NCI-H774 (cell line): Measurements from ENCODE around the gene GPSM1.
A peak's percentile ranks its signal among the peaks of the same experiment; 100 is the strongest.

Source experiments
- DNase-seq: peaks from one replicate; lab custom pipeline; 2025; lab: John Stamatoyannopoulos, UW

GPSM1 gene

DNA sequence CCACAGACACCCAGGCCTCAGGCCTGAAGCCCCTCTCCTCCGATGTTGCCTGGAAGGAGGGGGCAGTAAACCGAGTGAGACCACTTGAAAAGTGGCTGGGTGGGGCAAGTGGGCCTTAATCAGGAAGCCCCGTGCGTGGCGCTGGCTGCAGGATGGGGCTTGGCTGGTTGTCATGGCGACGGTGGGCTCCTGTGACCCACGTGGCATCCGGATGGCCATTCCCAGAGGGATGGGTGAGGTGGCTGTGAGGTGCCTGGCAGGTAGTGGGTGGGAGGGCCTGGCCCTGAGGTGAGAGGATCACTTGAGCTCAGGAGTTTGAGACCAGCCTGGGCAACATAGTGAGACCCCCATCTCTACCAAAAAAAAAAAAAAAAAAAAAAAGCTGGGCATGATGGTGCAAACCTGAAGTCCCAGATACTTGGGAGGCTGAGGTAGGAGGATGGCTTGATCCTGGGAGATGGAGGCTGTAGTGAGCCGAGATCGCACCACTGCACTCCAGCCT, 5.2 kb downstream of the GPSM1 start:
- no peak for DNase-seq

DNA sequence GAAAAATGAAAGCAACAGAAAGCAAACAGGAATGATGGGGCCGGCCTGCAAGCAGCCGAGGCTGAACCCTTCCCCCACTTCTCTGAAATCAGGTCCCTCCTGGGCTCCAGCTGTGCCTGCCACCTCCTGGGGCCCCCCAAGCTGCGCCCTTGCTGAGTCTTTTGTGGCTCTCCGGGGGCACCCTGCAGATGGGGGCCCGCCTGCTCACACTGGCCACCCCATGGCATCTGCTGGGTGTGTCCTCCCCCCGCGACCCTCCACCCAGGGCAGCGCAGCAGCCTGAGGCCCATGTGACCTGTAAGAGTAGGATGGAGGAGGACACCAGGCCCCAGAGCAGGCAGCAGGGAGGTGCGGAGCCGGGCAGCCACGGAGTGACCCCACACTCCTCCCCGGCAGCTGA, 5.7 kb downstream of the GPSM1 start:
- no peak for DNase-seq

DNA sequence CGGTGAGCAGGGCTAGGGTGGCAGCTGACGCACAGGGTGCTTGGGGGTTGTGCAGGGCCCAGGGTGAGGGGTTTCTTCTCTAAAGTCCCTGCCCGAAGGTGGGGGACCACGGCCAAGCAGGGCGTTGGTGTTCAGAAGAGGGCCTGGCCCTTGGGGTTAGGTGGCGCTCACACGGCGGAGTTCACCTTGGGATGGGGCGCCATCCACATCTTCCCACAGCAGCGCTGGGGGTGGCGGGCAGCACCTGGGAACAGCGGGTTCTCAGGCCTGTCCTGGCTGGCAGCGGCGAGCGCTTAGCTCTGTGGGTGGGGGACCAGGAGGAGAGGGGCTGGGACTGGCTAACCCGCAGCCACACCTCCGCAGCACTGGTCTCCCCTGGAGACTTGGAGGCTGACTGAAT, 6.1 kb downstream of the GPSM1 start:
- no peak for DNase-seq

DNA sequence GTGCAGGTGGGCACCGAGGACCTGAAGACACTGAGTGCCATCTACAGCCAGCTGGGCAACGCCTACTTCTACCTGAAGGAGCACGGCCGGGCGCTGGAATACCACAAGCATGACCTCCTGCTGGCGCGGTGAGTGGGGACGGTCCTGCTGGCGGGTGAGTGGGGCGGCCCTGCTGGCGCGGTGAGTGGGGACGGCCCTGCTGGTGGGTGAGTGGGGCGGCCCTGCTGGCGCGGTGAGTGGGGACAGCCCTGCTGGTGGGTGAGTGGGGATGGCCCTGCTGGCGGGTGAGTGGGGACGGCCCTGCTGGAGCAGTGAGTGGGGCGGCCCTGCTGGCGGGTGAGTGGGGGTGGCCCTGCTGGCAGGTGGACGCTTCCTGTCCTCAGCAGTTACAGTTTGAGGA, 7.2 kb downstream of the GPSM1 start:
- DNase-seq: no peak

DNA sequence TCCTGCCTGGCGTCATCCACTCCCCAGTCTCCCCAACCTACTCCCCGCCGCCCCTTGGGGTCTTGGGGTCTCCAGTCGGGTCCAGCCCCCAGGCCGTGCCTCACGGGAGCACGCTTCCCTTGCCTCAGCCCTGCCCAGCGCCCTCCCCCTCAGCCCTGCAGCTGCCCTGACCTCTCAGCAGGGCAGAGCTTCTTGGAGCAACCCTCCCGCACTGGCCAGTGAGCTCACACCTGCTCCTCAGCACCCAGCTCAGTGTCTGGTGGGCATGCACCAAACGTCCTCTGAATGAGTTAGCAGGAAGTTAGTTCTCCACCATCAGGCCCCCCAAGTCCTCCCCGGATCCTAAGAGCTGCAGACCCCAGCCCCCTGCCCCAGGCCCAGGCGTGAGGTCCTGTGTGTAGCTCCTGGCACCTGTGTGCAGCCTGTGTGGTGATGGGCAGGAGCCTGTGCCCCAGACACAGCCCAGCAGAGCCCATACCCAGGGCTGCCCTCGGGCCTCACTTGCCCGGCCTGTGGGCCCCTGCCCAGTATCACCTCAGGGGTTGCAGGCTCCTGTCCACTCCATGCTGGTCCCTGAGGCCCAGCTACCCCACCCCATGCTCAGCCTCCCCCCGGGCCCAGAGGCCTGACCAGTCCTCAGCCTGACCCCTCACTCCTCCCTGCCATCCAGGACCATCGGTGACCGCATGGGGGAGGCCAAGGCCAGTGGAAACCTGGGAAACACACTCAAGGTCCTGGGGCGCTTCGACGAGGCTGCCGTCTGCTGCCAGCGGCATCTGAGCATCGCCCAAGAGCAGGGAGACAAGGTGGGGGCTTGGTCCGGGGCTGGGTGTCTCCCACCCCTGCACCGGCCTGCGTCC, 8.2 kb downstream of the GPSM1 start:
- DNase-seq: no peak

DNA sequence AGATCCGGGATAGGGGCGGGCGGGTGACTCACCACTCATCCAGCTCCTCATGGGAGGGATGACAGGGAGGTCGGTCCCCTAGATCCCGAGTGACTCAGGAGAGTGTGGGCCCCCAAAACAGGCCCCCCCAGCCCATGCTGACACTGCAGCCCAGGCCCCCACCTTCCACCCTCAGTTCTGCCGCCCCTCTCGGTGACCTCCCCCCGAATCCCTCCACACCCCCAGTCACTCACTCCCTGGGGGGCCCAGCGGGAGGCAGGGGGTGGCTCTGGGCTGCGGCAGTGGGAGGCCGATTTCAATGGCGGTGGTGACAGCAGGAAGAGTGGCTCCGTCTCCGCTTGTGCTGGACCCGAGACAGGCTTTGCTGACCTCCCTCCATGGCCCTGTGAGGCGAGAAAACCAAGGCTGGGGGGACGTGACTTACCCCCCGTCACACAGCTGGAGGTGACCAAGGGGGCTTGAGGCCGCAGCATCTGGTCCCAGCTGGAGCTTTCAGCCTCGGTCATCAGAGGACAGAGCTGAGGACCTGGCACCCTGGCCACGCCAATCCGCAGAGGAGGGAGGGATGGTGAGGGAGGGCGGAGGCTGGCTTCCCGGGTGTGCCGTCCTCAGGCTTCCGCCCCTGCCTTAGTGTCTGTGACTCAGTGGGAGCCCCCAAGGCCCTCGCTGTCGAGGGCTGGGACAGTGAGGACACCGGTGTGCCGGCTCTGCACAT, 9.0 kb downstream of the GPSM1 start:
- no peak for DNase-seq

DNA sequence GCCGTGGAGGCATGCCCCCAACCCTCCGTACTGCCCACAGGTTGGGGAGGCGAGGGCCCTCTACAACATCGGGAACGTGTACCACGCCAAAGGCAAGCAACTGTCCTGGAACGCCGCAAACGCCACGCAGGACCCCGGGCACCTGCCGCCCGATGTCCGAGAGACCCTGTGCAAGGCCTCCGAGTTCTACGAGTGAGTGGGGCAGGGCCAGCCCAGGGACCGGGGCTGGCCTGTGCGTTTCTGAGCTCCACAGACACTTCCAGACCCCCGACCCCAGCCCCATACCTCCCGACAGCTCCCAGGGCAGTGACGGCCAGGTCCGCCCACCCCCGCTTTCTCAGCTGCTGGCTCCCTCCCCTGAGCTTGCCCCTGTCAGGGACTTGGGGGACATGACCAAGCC, 9.5 kb downstream of the GPSM1 start:
- no peak for DNase-seq

DNA sequence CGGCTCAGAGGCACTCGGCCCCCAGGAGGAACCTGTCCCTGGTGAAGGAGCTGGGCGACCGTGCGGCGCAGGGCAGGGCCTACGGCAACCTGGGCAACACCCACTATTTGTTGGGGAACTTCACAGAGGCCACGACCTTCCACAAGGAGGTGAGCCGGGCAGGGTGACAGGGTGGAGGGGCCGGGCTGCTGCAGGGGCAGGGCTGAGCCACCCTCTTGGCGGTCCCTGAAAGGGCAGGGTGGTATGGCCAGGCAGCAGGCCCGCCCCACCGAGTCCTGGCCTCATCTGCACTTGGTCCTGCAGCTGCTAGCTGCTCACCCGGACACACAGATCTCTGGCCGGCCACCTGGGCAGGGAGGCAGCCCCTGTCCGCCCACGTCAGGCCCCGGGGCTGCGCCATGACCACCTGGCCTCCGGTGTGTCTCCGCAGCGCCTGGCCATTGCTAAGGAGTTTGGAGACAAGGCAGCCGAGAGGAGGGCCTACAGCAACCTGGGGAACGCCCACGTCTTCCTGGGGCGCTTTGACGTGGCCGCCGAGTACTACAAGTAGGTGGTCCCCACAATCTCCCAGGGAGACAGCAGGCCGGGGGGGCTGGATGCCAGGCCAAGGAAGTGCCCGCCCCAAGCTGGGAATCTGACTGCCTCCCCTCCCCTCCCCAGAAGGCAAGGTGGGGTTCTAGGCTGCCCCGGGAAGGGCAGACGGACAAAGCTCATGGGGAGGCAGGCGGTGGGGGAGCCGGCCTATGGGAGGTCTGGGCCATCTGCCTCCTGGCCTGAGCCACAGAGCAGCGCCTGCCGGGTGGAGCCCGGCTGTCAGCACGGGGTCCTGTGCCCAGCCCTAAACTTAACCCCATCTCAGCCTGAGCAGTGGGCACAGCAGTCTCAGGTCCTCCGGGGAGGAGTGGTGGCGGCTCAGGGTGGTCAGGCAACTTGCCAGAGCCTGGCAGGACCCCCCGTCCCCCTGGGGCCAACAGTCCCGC, 10.4 kb downstream of the GPSM1 start:
- no peak for DNase-seq

DNA sequence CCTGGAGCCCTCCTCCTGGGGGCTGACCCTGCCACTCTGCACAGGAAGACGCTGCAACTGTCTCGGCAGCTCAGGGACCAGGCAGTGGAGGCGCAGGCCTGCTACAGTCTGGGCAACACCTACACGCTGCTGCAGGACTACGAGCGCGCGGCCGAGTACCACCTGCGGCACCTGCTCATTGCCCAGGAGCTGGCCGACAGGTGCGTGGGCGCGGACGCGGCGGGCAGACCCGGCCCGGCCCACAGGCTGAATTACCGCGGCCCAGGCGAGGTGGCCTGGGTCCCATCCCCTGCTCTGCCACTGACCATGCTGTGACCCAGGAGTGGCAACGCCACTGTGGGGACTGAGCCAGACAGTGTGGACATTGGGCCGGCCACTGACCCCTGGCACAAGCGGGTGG, 11.2 kb downstream of the GPSM1 start:
- DNase-seq: no peak

DNA sequence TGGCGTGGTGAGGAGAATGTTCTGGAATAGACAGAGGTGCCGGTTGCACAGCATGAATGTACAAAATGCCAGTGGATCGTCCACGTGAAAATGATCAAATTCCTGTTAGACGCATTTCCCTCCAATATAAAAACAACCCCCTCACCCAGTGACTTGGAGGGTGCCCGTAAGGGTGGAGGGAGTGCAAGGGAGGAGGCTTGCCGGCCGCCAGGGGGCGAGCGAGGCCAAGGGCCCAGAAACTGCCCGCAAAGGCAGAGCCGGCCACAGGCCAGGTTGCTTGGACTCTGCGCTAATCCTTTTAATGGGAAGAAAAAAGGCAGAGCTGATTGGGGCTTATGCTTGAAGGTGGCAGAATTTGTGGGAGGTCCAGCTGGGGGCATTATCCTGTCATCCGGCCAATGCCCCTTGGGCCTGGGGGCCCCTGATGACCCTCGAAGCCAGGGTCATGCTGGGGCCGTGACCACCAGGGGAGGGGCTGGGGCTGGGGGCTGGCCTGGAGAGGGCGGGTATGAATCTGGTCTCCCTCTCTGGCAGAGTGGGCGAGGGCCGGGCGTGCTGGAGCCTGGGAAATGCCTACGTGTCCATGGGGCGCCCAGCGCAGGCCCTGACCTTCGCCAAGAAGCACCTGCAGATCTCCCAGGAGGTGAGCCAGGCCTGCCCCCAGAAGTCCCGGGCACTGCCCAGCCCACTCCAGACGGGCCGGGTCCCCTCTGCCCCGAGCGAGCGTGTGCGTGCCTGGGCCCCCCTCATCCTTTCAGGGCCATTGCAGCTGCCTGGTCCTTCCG, 12.0 kb downstream of the GPSM1 start:
- no peak for DNase-seq

DNA sequence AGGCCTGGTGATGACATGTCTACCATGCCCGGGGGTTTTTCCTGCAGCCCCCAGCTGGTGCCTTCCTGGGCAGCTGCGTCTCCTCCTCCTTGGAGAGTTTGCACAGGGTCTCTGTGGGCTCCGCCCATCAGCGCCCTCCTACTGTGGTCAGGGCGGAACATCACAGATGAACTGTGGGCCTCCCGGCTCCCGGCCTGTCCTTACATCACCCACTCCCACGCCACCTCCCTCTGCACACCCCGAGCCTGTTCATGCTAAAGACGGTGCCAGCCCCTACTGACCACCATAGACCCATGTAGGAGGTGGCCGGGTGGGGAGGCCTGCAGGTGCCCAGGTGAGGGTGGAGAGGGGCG, 12.6 kb downstream of the GPSM1 start:
- DNase-seq: no peak

DNA sequence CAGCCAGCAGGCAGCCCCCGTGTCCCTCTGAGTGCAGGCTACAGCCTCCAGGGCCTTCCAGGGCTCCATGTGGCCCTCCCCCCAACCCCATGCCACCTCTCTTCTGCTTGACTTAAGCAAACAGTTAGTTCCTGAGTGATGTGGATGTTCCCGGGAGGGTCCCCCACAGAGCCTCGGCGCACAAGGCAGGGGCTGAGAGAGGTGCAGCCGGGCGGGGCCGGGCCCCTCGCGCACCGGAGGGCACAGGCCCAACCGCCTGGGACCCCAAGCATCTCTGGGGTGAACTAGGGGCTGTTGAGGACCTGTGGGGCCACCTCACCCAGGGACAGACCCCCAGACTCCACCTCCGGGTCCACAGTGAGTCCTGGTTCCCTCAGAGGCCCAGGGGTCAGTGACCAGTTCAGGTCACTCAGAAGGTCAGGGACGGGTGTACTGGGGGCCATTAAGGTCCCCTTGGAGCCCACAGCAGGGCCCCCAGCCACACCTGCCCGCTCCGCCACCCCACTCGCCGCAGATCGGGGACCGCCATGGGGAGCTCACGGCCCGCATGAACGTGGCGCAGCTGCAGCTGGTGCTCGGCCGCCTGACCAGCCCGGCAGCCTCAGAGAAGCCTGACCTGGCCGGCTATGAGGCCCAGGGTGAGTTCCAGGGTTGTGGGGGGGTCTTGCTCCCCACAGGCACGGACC, 13.2 kb downstream of the GPSM1 start:
- DNase-seq: no peak

DNA sequence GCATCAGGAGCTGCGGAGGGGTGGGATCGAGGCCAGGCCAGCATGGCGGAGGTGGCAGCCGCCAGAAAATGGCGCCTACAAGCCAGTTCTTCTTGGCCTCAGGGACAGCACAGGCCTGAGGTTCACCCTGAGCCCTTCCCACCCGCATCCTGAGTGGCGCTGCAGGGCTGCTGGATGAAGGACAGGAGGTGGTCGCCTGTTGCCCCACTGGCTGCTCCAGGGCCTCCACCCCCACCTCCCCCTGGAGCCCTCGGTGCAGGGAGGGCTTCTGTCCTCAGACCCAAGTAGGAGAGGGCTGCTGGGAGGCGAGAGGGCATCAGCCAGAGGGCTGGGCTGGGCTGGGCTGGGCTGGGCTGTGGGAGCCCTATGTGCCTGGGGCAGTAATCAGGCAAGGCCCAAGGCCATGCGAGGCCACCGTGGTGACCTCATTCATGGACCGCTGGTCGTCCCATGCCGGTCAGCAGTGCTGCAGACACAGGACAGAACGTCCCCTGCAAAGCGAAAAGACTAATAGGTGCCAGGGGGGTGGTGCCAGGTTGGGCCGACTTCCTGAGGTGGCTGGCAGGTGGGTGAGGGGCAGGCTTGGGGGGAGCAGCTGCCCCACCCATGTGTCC, 13.8 kb downstream of the GPSM1 start:
- DNase-seq: no peak

DNA sequence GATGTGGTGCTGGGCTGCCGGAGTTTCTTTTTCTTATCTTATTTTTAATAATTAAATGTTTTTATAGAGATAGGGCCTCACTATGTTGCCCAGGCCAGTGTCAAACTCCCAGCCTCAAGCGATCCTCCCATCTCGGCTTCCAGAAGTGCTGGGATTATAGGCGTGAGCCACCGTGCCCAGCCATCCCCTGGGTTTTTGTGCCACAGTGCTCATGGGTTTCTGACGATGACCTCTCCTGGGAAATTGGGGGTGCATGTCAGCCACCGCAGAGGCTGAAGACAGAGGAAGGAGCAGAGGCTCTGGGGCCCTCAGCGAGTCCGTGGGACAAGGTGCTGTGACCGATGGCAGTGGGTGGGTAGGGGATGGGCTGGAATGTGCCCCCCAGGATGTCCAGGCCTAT, 14.4 kb downstream of the GPSM1 start:
- no peak for DNase-seq

DNA sequence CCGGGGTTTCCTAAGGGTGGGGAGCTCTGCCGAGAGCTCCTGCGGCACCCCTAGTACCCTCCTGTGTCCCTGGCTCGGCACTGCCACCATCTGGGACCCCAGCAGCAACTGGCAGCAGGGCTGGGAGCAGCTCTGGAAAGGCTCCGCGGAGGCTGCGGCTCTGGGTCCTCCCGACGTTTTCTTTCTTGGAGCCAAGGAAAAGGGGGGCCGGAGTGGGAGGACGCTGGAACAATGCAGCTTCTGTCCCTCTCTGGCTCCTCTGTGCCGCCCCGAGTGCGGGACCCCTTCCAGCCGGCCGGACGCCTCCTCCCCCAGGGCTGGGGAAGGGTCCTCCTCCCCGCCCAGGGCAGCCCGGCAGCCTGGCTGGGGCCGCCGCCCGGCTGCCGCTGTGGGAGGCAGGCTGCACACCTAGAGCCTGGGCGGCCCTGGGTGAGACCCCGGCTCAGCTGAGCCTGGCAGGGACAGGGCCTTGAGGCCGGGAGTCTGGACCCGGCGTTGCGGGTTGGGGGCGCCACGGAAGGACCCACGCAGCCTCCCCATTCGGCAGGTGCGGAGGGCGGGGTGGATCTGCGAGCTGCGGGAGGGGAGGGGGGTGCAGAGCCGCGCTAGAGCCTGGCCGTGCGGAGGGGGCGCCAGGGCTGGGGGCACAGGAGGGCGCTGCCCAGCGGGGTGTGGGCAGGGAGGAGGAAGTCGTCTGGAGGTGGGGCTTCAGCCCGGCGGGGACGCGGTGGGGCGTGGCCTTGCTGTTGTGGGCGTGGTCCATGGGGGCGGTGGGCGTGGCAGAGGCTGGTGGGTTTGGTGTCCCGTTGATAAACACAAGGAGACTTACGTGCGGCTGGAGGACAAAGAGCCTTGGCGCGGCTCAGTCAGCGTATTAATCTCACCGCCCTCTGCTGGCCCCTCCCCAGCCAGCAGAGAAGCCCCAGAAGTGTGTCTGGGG, 15.1 kb downstream of the GPSM1 start:
- DNase-seq: peak; percentile 25

DNA sequence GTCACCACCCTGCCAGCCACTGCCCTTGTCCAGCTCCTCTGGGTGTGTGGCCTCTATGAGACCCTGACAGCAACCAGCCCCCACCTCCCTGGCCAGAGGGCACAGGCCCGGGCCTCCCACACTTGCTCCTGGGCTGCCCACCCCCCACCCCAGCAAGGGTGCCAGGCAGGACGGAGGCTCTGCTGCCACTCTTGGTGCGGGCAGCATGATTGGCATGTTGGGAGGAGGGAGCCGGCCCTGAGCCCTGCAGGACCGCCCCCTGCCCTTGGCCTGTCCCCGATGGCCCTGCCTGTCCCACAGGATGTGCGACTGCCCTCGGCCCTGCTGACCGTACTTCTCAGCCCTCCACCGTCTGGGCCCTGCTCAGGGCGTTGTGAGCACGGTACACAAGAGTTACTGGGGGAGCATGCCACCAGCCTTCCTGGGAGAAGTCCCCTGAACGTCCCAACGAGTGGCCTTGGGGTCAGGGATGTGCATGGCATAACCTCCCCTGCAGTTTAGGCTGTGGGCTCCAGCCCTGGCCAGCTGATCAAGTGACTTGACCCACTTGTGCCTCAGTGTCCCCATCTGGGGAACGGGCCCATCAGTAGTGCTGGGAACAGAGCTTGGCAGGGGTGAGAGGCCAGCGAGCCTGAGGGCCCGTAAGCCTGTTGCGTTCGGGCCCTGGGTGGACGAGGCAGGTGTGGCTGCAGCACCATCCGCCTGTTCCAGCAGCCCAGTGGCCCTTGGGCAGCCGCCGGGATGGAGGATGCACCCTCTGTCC, 16.0 kb downstream of the GPSM1 start:
- no peak for DNase-seq

DNA sequence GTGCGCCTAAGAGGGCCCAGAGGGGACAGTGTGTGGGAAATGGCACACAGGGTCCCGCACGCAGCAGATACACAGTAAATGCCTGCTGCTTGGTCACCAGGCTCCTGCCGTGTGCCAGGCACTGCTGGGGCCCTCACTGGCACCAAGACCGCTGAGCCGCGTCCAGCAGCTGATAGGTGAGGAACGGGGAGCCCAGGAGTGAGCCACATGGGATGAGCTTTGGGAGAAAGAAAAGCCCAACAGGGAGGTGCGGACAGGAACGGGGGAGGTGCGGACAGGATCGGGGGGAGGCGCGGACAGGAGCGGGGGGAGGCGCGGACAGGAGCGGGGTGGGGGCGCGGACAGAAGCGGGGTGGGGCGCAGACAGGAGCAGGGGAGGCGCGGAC, 16.5 kb downstream of the GPSM1 start:
- DNase-seq: no peak

DNA sequence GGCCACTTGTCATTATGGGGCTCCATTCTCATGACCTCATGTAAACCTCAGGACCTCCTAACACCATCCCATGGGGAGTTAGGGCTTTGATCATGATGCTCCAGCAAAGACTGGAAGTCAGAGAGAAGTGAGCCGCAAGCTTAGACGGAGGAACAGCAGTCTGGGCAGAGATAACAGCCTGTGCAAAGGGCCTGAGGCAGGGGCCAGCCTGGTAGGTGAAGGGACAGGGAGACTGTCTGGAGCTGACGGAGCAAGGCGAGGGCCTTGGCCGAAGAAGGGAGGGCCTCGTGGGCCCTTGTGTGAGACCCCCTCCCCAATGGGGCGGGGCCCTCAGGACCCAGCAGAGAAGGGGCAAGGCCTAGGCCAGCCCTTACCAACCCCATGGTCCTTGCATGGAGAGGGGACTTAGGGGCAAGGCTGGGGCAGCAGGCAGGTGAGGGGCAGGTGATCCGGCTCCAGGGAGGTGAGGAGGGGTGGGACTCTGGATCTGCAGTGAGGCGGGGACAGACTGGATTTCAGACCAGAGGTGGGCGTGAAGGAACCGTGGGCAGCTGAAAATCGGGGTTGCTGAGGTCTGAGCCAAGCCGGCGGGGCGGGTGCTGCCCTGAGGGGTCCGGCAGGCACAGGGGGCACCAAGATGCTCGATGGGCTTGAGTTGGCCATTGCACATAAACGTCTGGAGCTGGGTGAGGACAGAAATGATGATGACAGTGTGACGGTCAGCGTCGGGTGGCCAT, 17.4 kb downstream of the GPSM1 start:
- no peak for DNase-seq
